Osteoblast (primary cell): Measurements from ENCODE around the gene GTF2A1L. TPM values are rescaled to one million over a fixed set of nuclear protein-coding genes. Genes with fewer than 3 reads are reported as not detected.

Source experiments
- DNase-seq: peaks from one replicate; pipeline ENCODE4 v3.0.0; 2011; ENCODE audit warnings: low spot score, mixed read lengths; ENCODE audit not compliant: insufficient read length; ENCODE audit errors: missing footprints
- H2AFZ ChIP-seq: 2 replicates; pipeline ENCODE4 v1.6.0; 2011; ENCODE audit warnings: mild to moderate bottlenecking, low read length
- H3K27ac ChIP-seq: 2 replicates; pipeline ENCODE4 v1.5.1; 2011; ENCODE audit warnings: mild to moderate bottlenecking, low read depth, low read length, moderate library complexity
- H3K27me3 ChIP-seq: 2 replicates; pipeline ENCODE4 v1.6.0; 2012; ENCODE audit warnings: mild to moderate bottlenecking, control low read depth, inconsistent platforms, low read length, moderate library complexity; ENCODE audit not compliant: insufficient read depth
- H3K36me3 ChIP-seq: 2 replicates; pipeline ENCODE4 v1.5.1; 2011; ENCODE audit warnings: mild to moderate bottlenecking, low read length, control low read depth, moderate library complexity; ENCODE audit not compliant: insufficient read depth
- H3K4me1 ChIP-seq: 2 replicates; pipeline ENCODE4 v1.5.1; 2011; ENCODE audit warnings: mild to moderate bottlenecking, low read length, control low read depth, moderate library complexity; ENCODE audit not compliant: insufficient read depth
- H3K4me2 ChIP-seq: 2 replicates; pipeline ENCODE4 v1.6.0; 2011; ENCODE audit warnings: mild to moderate bottlenecking, low read length; ENCODE audit not compliant: insufficient read depth
- H3K4me3 ChIP-seq: fragments of 200-600 bp; sonication (generic); 3 replicates; pipeline ENCODE4 v1.5.1; 2012; ENCODE audit warnings: mild to moderate bottlenecking, low read length, inconsistent platforms; ENCODE audit not compliant: insufficient read depth
- H3K79me2 ChIP-seq: 2 replicates; pipeline ENCODE4 v1.6.0; 2012; ENCODE audit warnings: mild to moderate bottlenecking, low read length, control low read depth, inconsistent platforms; ENCODE audit not compliant: insufficient read depth
- H3K9me3 ChIP-seq: 2 replicates; pipeline ENCODE4 v1.5.1; 2011; ENCODE audit warnings: low read depth, low read length, control low read depth
- H4K20me1 ChIP-seq: 2 replicates; pipeline ENCODE4 v1.6.0; 2012; ENCODE audit warnings: mild to moderate bottlenecking, low read length, control low read depth; ENCODE audit not compliant: insufficient read depth
- total RNA-seq: library from RNA; depleted of rRNA; stranded (reverse); fragments of >200 nt; gene quantifications from 2 replicates; pipeline ENCODE4 v1.2.3, GENCODE V29; 2012
- TF ChIP-seq, protein P1 (sequence below): IDR thresholded peaks from 2 replicates; pipeline ENCODE4 v1.5.1; 2011; ENCODE audit warnings: mild to moderate bottlenecking, low read depth, low read length, moderate library complexity; ENCODE audit errors: extremely low read depth

Gene GTF2A1L
- total RNA-seq, 1 donor: 1.1 TPM

DNA sequence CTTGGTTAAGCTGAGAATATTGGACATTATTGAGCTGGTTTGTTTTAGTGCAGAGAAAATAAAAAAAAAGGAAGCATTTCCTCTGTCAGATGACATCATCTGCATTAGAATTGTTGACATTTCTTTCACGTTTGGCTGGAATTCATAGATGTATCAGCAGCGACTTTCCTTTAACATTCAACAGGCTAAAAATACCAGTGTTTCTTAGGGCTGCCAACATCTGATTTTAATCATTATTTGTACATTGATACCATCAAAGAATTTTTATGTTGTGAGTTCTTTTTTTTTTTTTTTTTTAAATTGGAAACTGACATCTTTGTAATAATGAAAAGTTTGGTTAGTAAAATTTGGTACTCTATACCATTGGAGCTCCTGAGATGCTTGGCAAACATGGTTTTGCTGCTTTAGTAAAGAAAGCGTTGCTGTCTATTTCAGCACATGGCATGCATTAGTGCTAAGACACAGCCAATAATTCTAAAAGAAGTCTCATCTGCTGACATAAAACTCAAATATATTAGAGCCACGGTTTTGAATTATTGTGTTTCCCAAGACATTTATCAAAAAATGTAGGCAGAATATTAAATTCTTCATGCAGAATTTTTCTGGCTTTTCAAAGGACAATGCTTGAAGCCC lies 33.6 kb downstream of the GTF2A1L start:
- Histone ChIP-seq H2AFZ (no peak overlapping the region), H3K27me3 (no peaks in the 10 kb centered on the region), H3K4me1 (peaks cover 4% of the 10 kb centered on the region), H3K27ac (no peak overlapping the region), H4K20me1 (no peaks in the 10 kb centered on the region), H3K4me3 (no peak overlapping the region), H3K79me2 (no peaks in the 10 kb centered on the region), H3K9me3 (no peaks in the 10 kb centered on the region), H3K4me2 (peak overlapping the region; percentile 1), H3K36me3 (no peaks in the 10 kb centered on the region)
- peak; percentile 6 for DNase-seq
- TF ChIP-seq, protein P1, sequence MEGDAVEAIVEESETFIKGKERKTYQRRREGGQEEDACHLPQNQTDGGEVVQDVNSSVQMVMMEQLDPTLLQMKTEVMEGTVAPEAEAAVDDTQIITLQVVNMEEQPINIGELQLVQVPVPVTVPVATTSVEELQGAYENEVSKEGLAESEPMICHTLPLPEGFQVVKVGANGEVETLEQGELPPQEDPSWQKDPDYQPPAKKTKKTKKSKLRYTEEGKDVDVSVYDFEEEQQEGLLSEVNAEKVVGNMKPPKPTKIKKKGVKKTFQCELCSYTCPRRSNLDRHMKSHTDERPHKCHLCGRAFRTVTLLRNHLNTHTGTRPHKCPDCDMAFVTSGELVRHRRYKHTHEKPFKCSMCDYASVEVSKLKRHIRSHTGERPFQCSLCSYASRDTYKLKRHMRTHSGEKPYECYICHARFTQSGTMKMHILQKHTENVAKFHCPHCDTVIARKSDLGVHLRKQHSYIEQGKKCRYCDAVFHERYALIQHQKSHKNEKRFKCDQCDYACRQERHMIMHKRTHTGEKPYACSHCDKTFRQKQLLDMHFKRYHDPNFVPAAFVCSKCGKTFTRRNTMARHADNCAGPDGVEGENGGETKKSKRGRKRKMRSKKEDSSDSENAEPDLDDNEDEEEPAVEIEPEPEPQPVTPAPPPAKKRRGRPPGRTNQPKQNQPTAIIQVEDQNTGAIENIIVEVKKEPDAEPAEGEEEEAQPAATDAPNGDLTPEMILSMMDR: no peak

GRCh38 chr2:48668992-48669391 lies 51.3 kb downstream of the GTF2A1L start:
- TF ChIP-seq, protein P1: no peak
- Histone ChIP-seq H3K36me3 (no peaks in the 10 kb centered on the region), H3K4me2 (peak overlapping the region; percentile 29), H4K20me1 (no peaks in the 10 kb centered on the region), H3K9me3 (no peaks in the 10 kb centered on the region), H3K4me1 (no peaks in the 10 kb centered on the region), H3K27me3 (no peaks in the 10 kb centered on the region), H3K79me2 (no peaks in the 10 kb centered on the region), H3K27ac (no peak overlapping the region), H2AFZ (no peak overlapping the region), H3K4me3 (no peak overlapping the region)
- no peak for DNase-seq

DNA sequence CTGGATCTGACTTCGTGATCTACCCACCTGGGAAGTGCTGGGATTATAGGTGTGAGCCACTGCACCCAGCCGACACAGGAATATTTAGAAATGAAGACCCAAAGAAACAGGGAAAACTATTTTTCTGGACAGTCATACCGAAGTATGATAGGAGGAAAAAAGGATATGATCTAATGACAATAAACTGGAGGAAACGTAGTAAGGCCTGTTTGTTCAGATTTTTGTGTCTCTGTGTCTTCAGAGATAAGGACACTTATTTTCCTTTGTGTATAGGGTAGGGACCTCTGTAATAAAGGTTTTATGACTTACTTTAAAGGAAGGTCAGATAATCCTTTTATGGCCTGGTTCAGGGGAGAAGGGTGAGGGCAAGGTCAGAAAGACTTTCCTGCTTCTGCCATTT lies 55.9 kb downstream of the GTF2A1L start:
- TF ChIP-seq, protein P1: no peak
- Histone ChIP-seq H3K27ac (no peak overlapping the region), H3K79me2 (no peaks in the 10 kb centered on the region), H4K20me1 (no peaks in the 10 kb centered on the region), H3K4me3 (no peak overlapping the region), H3K4me2 (no peak overlapping the region), H3K9me3 (no peaks in the 10 kb centered on the region), H3K36me3 (no peaks in the 10 kb centered on the region), H2AFZ (no peak overlapping the region), H3K4me1 (no peaks in the 10 kb centered on the region), H3K27me3 (no peaks in the 10 kb centered on the region)
- no peak for DNase-seq

GRCh38 chr2:48674933-48675332 lies 57.3 kb downstream of the GTF2A1L start:
- no peaks in the 10 kb centered on the region for H4K20me1 ChIP-seq
- H2AFZ ChIP-seq: peak overlapping the region; percentile 35
- no peaks in the 10 kb centered on the region for H3K36me3 ChIP-seq
- no peak overlapping the region for H3K27ac ChIP-seq
- no peaks in the 10 kb centered on the region for H3K9me3 ChIP-seq
- no peaks in the 10 kb centered on the region for H3K4me1 ChIP-seq
- H3K4me3 ChIP-seq: no peak overlapping the region
- DNase-seq: no peak
- TF ChIP-seq, protein P1: no peak
- no peak overlapping the region for H3K4me2 ChIP-seq
- no peaks in the 10 kb centered on the region for H3K79me2 ChIP-seq
- no peaks in the 10 kb centered on the region for H3K27me3 ChIP-seq
